ENCODE measurements around the gene TBCEL.

GRCh38 chr11:121108413-121108812, 84.5 kb downstream of the TBCEL start:
- TF ChIP-seq EP300 (IDR thresholded peaks at IDR 0.05), result no peak
- no peak for TF ChIP-seq POLR2A (IDR thresholded peaks at IDR 0.05)
- TF ChIP-seq CTCF (IDR thresholded peaks at IDR 0.05), result no peak

Data from upper lobe of left lung (tissue), 4 donors.